Keratinocyte (primary cell): Measurements from ENCODE around the gene INPP5E. TPM values are rescaled to one million over a fixed set of nuclear protein-coding genes. Genes with fewer than 3 reads are reported as not detected.

ENCODE experiments used
- DNase-seq: peaks from one replicate; pipeline ENCODE4 v3.0.0-alpha.2; 2011; ENCODE audit warnings: low read depth, missing footprints, low spot score
- FAIRE-seq: peaks from 2 replicates; lab custom pipeline; 2011; peaks lifted over from hg19 to GRCh38; lab: Jason Lieb, UNC
- H2AFZ ChIP-seq: 2 replicates; pipeline ENCODE4 v1.6.0; 2012; ENCODE audit warnings: low read length, control low read depth, inconsistent platforms; ENCODE audit not compliant: control insufficient read depth
- H3K27ac ChIP-seq: 2 replicates; pipeline ENCODE4 v1.5.1; 2011; ENCODE audit warnings: low read length; ENCODE audit not compliant: control insufficient read depth, insufficient read depth
- H3K27me3 ChIP-seq: 3 replicates; pipeline ENCODE4 v1.6.0; 2011; ENCODE audit warnings: low read length; ENCODE audit not compliant: control insufficient read depth, insufficient read depth; ENCODE audit errors: extremely low read depth
- H3K36me3 ChIP-seq, 2 experiments: 2 replicates in 1 of 2; 3 replicates in 1 of 2; pipeline ENCODE4 v1.5.1; 2011; ENCODE audit warnings: low read length in 2 of 2, mild to moderate bottlenecking in 1 of 2; ENCODE audit not compliant: control insufficient read depth in 2 of 2, insufficient read depth in 2 of 2; ENCODE audit errors: extremely low read depth in 1 of 2
- H3K4me1 ChIP-seq: 3 replicates; pipeline ENCODE4 v1.5.1; 2011; ENCODE audit warnings: low read length; ENCODE audit not compliant: control insufficient read depth, insufficient read depth; ENCODE audit errors: extremely low read depth
- H3K4me2 ChIP-seq: 3 replicates; pipeline ENCODE4 v1.6.0; 2011; ENCODE audit warnings: low read depth, low read length; ENCODE audit not compliant: control insufficient read depth, insufficient read depth; ENCODE audit errors: extremely low read depth
- H3K4me3 ChIP-seq, 3 experiments: fragments of 200-600 bp in 1 of 3; sonication (generic) in 1 of 3; 2 replicates in 2 of 3; 3 replicates in 1 of 3; pipeline ENCODE4 v1.5.1; 2011 to 2016; ENCODE audit warnings: low read length in 3 of 3, mild to moderate bottlenecking in 3 of 3, control low read depth in 2 of 3, inconsistent platforms in 1 of 3, low read depth in 1 of 3, mixed read lengths in 1 of 3, mixed run types in 1 of 3, moderate library complexity in 1 of 3; ENCODE audit not compliant: control insufficient read depth in 2 of 3, insufficient read depth in 2 of 3; ENCODE audit errors: extremely low read depth in 1 of 3
- H3K79me2 ChIP-seq: 2 replicates; pipeline ENCODE4 v1.6.0; 2012; ENCODE audit warnings: low read length; ENCODE audit not compliant: control insufficient read depth, insufficient read depth
- H3K9ac ChIP-seq: 3 replicates; pipeline ENCODE4 v1.6.0; 2011; ENCODE audit warnings: low read length; ENCODE audit not compliant: control insufficient read depth, insufficient read depth; ENCODE audit errors: extremely low read depth
- H3K9me1 ChIP-seq: 3 replicates; pipeline ENCODE4 v1.6.0; 2011; ENCODE audit warnings: low read length; ENCODE audit not compliant: control insufficient read depth, insufficient read depth; ENCODE audit errors: extremely low read depth
- H3K9me3 ChIP-seq: 2 replicates; pipeline ENCODE4 v1.5.1; 2012; ENCODE audit warnings: low read depth, low read length; ENCODE audit not compliant: control insufficient read depth
- H4K20me1 ChIP-seq: 3 replicates; pipeline ENCODE4 v1.6.0; 2011; ENCODE audit warnings: low read length; ENCODE audit not compliant: control insufficient read depth, insufficient read depth; ENCODE audit errors: extremely low read depth
- EZH2 ChIP-seq: IDR thresholded peaks from one replicate; pipeline ENCODE4 v1.6.1; 2012; ENCODE audit warnings: inconsistent platforms, mild to moderate bottlenecking, low read length, moderate library complexity
- dilution Hi-C: fragments of 300-500 bp; cut with MboI; formaldehyde crosslinking; loops from one replicate; pipeline ENCODE4 v1.7.0; 2020; ENCODE audit warnings: low sequenced_read_pairs; ENCODE audit not compliant: extremely low pct_ligation_motif_present
- polyA minus RNA-seq, 3 experiments: library from RNA; depleted of rRNA, polyadenylated mRNA; stranded (reverse); fragments of >200 nt; gene quantifications; 1 replicate in 1 of 3; 2 replicates in 1 of 3; 3 replicates in 1 of 3; pipeline ENCODE4 v1.2.3, GENCODE V29; 2011
- polyA plus RNA-seq, 5 experiments: library from polyadenylated mRNA; depleted of rRNA in 3 of 5; stranded (reverse) in 3 of 5; stranded (forward) in 1 of 5; unstranded in 1 of 5; fragments of >200 nt; gene quantifications; 1 replicate in 1 of 5; 2 replicates in 3 of 5; 3 replicates in 1 of 5; pipeline versions ENCODE4 v1.2.1 to v1.2.3, GENCODE V29; 2011 to 2012; ENCODE audit warnings: missing spikeins in 2 of 5, low read depth in 1 of 5, low replicate concordance in 1 of 5
- TF ChIP-seq, protein P1 (sequence below), 3 experiments: IDR thresholded peaks in 1 of 3; conservative IDR thresholded peaks in 1 of 3; optimal IDR thresholded peaks in 1 of 3; 2 replicates in 2 of 3; 3 replicates in 1 of 3; pipeline versions ENCODE3 to v1.5.1; 2011; ENCODE audit warnings: low read length in 3 of 3, mild to moderate bottlenecking in 3 of 3, moderate library complexity in 2 of 3, control low read depth in 1 of 3, inconsistent platforms in 1 of 3; ENCODE audit not compliant: insufficient read depth in 2 of 3; ENCODE audit errors: extremely low read depth in 1 of 3

INPP5E gene, protein sequence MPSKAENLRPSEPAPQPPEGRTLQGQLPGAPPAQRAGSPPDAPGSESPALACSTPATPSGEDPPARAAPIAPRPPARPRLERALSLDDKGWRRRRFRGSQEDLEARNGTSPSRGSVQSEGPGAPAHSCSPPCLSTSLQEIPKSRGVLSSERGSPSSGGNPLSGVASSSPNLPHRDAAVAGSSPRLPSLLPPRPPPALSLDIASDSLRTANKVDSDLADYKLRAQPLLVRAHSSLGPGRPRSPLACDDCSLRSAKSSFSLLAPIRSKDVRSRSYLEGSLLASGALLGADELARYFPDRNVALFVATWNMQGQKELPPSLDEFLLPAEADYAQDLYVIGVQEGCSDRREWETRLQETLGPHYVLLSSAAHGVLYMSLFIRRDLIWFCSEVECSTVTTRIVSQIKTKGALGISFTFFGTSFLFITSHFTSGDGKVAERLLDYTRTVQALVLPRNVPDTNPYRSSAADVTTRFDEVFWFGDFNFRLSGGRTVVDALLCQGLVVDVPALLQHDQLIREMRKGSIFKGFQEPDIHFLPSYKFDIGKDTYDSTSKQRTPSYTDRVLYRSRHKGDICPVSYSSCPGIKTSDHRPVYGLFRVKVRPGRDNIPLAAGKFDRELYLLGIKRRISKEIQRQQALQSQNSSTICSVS
- polyA plus RNA-seq (4.4 to 6.5 TPM (median 5.2 TPM) in 3 replicates), polyA minus RNA-seq (3.9 to 9.0 TPM (median 3.9 TPM) in 3 replicates)
- 2.7 TPM for polyA plus RNA-seq (2011; ENCODE audit: low read depth)
- 3.3 and 5.5 TPM in 2 replicates for polyA plus RNA-seq (2011; cell fraction: cytosol; rRNA removed)
- 20.7 and 26.3 TPM in 2 replicates for polyA plus RNA-seq (2011; cell fraction: nucleus; rRNA removed)
- 4.6 and 7.2 TPM in 2 replicates for polyA plus RNA-seq (2012; ENCODE audit: low replicate concordance)
- polyA minus RNA-seq (2011; cell fraction: cytosol; rRNA and poly(A)+ RNA removed) = 5.9 TPM
- 7.7 and 9.2 TPM in 2 replicates for polyA minus RNA-seq (2011; cell fraction: nucleus; rRNA and poly(A)+ RNA removed)

DNA sequence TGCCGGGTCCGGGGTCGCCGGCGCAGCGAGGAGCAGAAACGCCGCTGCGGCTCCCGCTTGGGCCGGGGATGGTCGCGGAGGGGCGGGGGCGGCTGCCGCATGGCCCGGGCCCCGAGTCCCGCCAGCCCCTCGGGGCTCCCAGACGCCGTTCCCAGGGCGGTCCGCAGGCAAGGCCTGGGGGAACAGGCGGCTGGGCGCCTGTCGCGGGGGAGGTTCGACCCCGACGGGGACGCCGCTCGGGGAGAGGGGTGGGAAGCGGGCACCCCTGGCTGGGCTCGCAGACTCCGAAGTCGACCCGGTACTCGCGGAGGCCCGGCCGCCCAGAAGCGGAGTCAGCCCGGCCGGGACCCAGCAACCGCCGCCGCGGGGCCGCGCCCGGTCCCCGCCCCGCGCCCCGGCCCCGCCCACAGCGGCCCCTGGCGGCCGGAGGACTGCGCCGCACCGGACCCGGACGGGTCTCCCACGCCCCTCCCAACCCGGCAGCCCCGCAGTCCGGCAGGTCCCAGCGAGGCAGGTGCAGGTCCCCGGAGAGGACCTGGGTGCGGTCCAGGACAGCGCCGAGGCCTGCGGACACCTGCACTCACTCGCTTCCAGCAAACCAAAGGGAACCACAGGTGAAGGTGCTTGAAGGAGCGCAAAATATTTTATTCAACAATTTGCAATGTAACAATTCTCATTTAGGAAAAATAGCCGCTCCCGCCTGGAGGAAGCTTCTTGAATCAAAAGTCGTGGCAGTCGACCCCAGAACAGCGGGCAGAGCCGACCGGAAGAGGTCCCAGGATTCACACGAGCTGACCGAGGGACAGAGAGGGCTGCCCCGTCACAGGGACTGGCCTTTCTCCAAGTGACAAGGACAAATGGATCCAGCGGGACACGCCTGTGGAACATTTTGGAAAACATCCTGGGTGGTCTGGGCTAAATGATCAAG is at the start of gene INPP5E:
INPP5E (minus strand) TSS at position 365 of the 928 bp plus-strand sequence. CDS start 426 bp downstream, outside the sequence.
- Histone ChIP-seq H3K27ac (peak within 1 kb of the TSS; percentile 56), H3K9me3 (no peaks in the 10 kb centered on the region), H2AFZ (peak within 1 kb of the TSS; percentile 40), H3K9me1 (peaks cover 2% of the 10 kb centered on the region), H3K9ac (peak within 1 kb of the TSS; percentile 80), H3K4me1 (peaks cover 15% of the 10 kb centered on the region), H3K4me3 (peak within 1 kb of the TSS; percentile 76 to 90 (median 77)), H3K27me3 (no peaks in the 10 kb centered on the region), H3K79me2 (peaks cover 47% of the 10 kb centered on the region), H3K36me3 (peaks cover 29 to 35% of the 10 kb centered on the region in 2 experiments), H4K20me1 (peaks cover 13% of the 10 kb centered on the region), H3K4me2 (peak within 1 kb of the TSS; percentile 74)
- dilution Hi-C loops = no loop called here
- DNase-seq (no peak), FAIRE-seq (no peak)
- no peak for TF ChIP-seq EZH2
- TF ChIP-seq, protein P1, sequence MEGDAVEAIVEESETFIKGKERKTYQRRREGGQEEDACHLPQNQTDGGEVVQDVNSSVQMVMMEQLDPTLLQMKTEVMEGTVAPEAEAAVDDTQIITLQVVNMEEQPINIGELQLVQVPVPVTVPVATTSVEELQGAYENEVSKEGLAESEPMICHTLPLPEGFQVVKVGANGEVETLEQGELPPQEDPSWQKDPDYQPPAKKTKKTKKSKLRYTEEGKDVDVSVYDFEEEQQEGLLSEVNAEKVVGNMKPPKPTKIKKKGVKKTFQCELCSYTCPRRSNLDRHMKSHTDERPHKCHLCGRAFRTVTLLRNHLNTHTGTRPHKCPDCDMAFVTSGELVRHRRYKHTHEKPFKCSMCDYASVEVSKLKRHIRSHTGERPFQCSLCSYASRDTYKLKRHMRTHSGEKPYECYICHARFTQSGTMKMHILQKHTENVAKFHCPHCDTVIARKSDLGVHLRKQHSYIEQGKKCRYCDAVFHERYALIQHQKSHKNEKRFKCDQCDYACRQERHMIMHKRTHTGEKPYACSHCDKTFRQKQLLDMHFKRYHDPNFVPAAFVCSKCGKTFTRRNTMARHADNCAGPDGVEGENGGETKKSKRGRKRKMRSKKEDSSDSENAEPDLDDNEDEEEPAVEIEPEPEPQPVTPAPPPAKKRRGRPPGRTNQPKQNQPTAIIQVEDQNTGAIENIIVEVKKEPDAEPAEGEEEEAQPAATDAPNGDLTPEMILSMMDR (optimal IDR thresholded peaks at IDR 0.05 in 1 of 3, IDR thresholded peaks at IDR 0.05 in 1 of 3, conservative IDR thresholded peaks at IDR 0.05 in 1 of 3; ENCODE audit: extremely low read depth in 1 of 3, insufficient read depth in 2 of 3, low read length in 3 of 3) = peak in 2 of 3 experiments; percentile 61 to 70
